NCI-H1417 (cell line): ENCODE results near the gene LRTM2.

Experiments used
- DNase-seq, 3 experiments: peaks; one replicate each; lab custom pipeline; 2025; lab: John Stamatoyannopoulos, UW

Gene LRTM2

GRCh38 chr12:1842905-1843640 is 22.7 kb downstream of the LRTM2 start:
- DNase-seq = no peak

GRCh38 chr12:1843641-1844005 is 23.3 kb downstream of the LRTM2 start:
- DNase-seq = no peak

- no peak for DNase-seq
Observed at GRCh38 chr12:1844223-1844622, 23.9 kb downstream of the LRTM2 start.

GRCh38 chr12:1844661-1845409 is 24.5 kb downstream of the LRTM2 start:
- no peak for DNase-seq

- no peak for DNase-seq
Observed at GRCh38 chr12:1845427-1845826, 25.1 kb downstream of the LRTM2 start.

GRCh38 chr12:1845886-1846285 is 25.5 kb downstream of the LRTM2 start:
- no peak for DNase-seq

- no peak for DNase-seq
Observed at GRCh38 chr12:1846421-1847405, 26.3 kb downstream of the LRTM2 start.

GRCh38 chr12:1847411-1847810 is 27.0 kb downstream of the LRTM2 start:
- no peak for DNase-seq

GRCh38 chr12:1848146-1848545 is 27.8 kb downstream of the LRTM2 start:
- no peak for DNase-seq

GRCh38 chr12:1848745-1849144 is 28.4 kb downstream of the LRTM2 start:
- no peak for DNase-seq

- DNase-seq = no peak
Observed at GRCh38 chr12:1851151-1851701, 30.9 kb downstream of the LRTM2 start.

GRCh38 chr12:1852076-1852475 is 31.7 kb downstream of the LRTM2 start:
- no peak for DNase-seq

GRCh38 chr12:1853716-1854115 is 33.4 kb downstream of the LRTM2 start:
- DNase-seq = no peak

- peak in 2 of 3 experiments; percentile 25 to 29 for DNase-seq
Observed at GRCh38 chr12:1855241-1855640, 34.9 kb downstream of the LRTM2 start.

GRCh38 chr12:1857086-1857485 is 36.7 kb downstream of the LRTM2 start:
- DNase-seq = no peak

- no peak for DNase-seq
Observed at GRCh38 chr12:1857821-1858220, 37.5 kb downstream of the LRTM2 start.

GRCh38 chr12:1858456-1858855 is 38.1 kb downstream of the LRTM2 start:
- no peak for DNase-seq

GRCh38 chr12:1859643-1860042 is 39.3 kb downstream of the LRTM2 start:
- no peak for DNase-seq

GRCh38 chr12:1862973-1863372 is 42.6 kb downstream of the LRTM2 start:
- DNase-seq = no peak

- no peak for DNase-seq
Observed at GRCh38 chr12:1863823-1864222, 43.5 kb downstream of the LRTM2 start.

GRCh38 chr12:1864456-1864855 is 44.1 kb downstream of the LRTM2 start:
- no peak for DNase-seq

- no peak for DNase-seq
Observed at GRCh38 chr12:1864867-1865266, 44.5 kb downstream of the LRTM2 start.
